ENCODE data around the gene NPAS3.

Gene NPAS3

DNA sequence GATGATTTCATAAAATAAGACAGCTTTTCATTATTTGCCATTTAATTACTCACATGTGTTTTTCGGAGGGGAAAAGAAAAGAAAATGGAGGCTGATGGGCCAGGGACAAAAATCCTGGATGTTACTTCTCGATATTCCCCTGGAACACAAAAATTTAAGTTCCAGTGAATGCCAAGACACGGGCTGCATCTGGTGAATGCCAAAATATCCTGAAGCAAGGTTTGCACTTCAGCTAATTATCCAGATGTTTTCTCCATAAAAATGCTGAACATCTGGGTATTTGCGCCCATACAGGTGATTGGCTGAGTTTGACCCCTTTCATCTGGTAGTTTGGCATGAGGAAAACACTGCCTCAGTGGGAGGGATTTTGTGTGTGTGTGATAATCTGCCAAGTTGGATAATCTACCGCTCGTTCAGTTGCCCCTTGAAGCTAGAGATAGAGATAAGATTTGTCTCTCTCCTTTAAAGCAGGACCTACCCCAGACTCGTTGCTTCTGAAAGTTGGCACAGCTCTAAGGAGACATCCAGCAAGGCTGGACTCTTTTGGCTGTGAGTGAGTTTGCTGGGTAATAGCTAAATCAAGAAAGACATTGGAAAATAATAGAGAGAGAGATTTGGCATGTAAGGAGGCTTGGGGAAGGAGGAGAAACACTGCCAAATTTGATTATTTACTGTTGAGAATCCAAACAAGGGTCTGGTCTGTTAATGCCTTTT lies 622.2 kb downstream of the NPAS3 start:
- no peak for DNase-seq (ENCODE audit: low read depth)

DNA sequence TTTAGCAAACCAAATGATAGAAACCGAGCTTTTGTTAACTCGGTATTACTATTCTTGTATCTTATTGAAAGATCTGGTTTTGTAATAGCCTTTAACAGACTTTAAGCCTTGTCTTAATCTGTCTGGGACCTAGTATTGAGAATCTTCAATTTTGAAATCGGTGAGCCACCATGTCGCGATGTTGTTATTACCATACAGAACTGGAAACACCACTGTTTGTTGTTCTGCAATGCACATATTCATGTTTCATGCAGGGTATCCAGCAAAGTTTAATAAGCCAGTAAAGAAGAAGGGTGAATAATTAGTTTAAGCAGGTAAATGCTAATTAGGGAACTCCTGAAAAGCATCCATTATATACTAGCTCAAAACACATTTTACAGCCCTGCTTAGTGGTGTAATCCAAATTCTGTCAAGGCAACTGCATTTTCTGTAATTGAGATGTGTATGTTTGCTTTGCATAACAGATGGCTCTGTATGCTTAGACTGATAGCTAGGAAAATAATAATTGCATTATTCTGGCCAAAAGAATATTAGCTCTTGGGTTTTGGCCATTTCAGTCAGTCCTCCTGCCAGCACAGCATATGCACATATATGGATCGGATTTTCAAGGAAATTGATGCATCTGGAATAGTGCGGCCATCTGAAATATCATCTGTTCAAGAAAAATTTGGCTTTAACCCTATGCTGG lies 623.0 kb downstream of the NPAS3 start:
- no peak for DNase-seq (ENCODE audit: low read depth)

DNA sequence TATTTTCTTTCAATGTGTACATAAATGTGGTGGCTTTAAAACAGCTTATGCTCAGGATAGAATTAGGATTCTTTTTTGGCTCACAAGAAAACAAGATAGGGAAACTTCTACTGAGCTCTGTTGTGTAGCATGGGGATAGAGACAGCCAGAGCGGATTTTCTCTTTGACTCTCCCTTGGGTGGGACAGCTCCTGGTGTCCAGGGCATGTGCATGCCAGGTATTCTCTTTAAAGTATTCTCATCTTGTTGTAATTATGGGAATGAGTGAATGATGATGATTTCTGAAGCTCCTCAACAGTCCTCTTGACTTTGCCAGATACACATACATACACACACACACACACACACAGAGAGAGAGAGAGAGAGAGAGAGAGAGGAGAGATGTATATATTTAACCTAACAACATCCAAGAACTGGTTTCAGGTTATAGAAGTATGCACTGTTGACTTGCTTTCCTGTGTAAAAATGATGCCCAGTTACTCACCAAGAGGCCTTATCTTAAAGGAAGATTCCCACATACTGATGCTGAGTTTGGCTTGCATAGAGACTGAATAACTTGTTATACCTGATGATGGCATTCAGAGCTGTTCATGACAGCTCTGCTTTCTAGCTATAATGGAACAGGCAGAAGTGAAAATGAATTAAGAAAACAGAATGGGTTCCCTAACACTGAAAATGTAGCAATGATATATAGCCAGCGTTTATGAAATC lies 624.7 kb downstream of the NPAS3 start:
- no peak for DNase-seq (ENCODE audit: low read depth)

DNA sequence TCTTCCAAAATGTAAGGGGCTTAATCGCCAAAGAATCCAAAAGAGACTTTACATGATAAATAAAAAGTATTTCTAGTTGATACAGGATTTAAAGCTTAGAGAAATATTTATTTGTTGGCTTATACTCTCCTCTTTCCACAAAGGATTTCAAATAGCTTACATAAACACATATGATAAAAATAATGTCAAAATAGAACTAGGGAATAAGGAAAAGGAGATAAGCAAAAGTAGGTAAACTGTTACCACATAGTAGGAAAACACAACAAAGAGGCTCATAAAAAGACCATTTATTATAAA lies 625.2 kb downstream of the NPAS3 start:
- no peak for DNase-seq (ENCODE audit: low read depth)

DNA sequence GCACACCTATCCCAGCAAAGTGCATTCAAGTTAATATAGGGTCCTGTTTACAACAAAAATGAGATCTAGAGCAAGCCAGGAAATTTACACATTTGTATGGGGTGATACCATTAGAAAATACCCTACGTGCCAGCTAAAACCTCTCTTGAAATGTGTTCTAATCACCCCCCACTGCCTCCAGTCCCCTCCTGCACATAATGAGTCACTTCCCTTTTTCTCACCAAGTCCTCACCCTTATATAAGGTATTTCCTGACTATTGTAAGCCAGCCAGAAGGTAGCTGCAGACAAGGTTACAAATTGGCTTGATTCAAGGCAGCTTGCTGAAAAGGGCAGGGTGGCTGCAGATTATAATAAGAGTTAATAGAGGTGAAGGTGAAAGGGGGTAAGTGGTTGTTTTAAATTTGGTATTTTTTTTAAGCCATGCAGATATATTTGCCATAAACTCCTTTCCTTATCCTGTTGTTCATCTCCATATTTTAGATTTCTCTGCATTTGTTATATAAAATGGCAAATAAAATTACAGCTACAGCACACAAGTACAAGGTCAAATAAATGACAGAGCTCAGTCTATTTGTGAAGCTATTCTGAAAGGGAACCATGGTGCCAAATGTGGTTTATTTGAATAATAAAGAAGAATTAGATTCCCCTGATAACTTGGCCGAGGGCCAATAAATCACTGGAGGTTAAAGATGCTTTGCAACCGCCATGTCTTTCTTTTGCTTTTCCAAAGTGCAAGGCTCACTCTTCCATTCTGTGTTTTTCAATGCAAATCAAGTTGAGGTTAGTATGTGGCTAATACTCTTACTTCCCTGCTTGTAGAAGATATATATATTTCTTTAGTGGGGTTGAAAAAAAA lies 626.3 kb downstream of the NPAS3 start:
- no peak for DNase-seq (ENCODE audit: low read depth)

DNA sequence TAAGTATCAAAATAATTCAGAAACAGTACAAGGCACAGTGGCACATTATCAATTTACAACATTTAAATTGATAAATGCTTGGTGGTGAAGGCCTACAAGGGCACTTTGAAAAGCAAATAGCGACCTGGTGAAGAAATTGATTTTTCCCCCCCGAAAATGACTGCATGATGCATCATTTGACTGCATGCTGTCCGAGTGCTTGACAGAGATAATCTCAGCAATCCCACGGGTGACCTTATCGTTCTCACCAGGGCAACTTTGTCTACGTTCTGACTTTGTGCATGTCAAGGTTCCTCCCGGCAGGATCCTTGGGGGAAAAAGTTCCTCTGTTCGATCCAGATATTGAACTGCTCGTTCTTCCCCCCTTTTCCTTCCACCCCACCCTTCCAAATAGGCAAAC lies 627.4 kb downstream of the NPAS3 start:
- no peak for DNase-seq (ENCODE audit: low read depth)

DNA sequence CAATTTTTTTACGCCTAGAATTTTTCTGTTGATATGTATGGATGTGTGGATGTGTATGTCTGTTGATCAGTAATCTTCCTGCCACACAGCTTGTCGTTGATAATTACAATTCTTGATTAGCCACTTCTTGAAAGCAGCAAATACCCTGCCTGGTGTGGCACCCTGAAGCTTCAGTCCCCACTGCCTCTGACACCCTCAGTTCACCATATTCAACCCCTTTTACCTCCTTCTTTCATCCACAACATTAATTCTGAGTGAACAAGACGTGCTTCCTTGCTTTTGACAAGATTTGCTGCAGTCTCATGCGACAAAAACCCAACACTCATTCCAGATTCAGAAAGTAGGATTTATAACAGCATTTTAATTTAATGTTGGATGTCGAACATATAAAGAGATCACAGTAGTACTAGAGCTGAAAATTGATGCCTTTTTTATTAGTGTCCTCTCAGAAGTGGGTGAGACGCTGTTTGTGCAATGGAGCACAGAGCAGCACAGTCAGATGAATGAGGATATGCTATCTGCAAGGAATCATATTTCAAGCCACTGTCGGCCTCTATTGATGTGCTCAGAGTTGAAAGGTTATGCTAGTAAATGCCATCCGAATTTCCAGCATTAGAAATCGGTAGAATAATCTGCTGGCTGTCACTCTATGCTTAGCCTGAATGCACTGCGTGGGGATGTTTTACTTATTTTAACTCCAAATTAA lies 628.5 kb downstream of the NPAS3 start:
- no peak for DNase-seq (ENCODE audit: low read depth)

DNA sequence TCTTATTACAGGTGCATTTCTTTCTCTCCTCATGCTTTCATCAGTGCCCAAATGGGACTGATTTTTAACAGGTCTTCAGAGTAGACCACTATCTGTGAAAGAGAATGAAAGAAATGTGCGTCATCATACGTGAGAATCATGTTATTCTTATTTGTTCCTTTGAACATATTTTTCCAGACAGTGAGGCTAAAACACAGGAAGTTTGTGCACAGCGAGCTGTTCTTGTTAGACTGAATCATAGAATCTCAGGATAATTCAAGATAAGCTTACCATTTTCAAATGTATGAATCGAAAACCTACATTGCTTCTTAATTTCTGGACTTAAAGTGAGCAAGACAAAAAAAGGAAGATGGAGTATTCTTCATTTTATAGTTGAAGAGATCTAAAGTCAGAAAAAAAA lies 629.1 kb downstream of the NPAS3 start:
- DNase-seq (ENCODE audit: low read depth), result no peak

DNA sequence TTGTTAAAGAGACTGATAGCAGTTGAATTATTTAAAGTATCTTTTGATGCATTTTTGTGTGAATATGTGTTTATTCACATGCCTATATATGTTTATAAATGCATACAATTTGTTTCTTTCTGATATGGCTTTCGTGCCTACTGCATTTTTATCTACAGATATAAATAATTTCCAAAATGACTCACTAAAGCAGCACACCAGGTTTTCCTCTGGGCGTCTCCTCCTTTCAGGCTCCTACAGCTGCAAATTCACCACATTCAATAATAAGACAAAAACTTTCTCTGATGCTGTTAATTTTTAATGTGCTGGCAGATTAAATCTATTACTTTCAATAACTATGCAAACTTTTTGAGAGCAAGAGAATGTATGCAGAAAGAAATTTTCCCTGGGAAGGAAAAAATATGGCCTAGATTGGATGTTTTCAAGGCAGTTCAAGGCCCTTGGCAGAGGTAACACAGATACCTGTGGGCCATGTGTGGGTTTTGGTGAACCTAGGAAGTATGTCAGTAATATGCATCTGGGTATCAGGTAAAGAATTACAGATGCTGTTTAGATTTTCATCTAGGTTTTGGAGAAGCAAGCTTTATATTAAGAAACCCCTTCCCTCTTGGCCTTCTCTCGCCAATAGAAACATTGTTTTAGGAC lies 630.4 kb downstream of the NPAS3 start:
- DNase-seq (ENCODE audit: low read depth), result no peak

DNA sequence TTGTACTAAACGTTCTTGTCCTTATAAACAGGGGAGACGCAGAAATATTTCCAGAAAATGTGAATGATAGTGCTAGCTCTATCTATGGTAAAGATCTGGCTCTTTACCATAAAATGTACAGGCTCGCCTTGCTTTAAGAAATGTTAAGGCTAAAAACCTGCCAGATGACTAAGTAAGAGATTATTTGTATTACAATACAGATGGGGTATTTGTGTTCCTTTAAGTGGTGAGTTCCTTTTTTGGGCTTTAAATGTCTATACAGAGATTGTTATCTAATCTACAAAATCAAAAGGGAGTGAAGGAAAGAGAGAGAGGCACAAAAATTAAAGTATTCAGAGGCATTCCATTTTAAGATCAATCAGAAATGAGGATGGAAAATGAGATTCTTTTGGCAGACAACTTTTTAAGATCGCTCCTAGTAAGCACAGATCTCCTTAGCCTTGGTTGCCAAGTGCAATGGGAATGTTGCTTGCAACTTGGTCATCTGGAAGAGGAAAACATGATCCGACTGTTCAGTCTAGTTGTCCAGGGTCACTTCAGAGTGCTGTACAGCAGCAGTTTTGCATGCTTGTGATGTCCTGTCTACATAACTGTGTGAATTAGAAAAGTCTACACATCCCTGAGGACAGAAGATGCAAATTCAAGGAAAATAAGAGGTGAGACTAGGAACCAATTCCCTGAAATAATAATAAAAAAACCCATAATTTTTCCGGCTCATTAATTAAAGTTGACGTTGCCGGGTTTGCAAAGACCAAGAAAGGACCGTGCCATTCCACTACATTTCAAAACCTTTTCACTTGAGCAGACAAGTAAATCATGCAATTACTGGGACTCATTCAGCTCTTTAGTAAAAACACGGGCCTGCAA lies 631.4 kb downstream of the NPAS3 start:
- DNase-seq (ENCODE audit: low read depth), result no peak

DNA sequence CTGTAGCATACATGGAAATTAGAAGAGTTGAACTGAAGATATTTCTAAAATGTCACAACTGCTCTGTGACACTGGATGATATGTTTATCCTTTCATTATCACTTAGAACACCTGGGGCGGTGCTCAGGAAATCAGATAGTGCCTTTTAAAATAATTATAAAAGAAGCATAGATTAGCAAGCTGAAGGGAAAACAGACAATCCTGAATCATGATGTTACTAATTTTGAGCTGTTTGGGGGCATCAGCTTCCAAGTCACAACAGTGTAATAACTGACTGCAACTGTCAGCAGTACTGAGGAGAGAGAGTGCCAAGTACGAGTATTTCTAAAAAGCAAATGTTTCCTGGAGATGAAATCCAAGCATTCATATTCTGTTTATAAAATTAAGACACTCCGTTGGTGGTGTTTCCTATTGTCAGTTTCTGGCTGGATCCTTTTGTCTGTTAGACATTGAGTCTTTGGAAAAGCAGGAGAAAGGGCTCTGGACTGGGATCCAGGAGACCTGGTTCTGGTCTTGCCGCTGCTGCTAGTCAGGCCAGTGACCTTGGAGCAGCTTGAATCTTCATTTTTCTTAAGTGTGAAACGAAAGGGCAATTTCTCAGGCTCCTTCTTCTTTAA lies 632.1 kb downstream of the NPAS3 start:
- DNase-seq (ENCODE audit: low read depth), result no peak

DNA sequence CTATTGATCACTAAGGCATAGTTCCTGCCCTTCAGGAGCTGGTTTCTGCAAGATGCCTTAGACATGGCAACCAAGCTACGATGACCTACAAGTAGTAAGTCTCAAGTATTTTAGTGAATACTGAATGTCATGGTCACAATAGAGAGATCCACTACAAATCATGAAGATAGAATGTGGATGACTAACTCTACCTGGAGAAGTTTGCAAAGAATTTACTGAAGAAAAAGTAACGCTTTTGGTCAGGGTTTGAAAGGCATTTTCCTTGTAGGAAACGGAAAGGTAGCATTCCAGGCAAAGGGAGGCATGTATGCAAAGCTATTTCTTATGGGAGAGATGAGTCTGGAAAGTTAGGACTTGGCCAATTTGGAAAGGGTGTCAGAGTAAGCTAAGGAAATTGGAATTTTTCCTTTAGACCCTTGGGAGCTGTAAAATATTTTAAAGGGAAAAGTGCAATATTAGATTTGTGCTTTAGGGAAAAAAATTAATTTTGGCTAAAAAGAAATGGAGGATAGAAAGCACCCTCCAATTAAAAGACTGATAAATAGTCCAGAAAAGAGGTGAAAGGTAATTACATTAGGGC lies 634.7 kb downstream of the NPAS3 start:
- DNase-seq (ENCODE audit: low read depth), result no peak

DNA sequence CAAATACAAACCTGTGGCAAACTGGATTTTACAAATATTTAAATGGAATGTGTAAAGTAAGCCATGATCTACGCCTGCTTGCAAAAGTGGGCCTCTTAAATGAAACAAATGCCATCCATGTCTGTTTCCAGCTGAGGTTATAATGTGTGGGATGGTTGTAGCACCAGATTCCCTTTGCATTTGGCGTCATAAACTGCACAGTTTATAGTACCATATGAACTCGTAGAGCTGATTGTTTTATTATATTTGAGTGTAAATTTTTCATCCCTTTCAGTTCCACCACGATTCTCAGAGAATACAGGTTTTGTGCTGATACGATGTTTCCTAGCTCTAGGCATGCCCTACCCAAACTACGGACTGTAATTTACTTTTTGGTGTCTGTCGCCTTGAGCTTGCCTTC lies 637.3 kb downstream of the NPAS3 start:
- no peak for DNase-seq (ENCODE audit: low read depth)

DNA sequence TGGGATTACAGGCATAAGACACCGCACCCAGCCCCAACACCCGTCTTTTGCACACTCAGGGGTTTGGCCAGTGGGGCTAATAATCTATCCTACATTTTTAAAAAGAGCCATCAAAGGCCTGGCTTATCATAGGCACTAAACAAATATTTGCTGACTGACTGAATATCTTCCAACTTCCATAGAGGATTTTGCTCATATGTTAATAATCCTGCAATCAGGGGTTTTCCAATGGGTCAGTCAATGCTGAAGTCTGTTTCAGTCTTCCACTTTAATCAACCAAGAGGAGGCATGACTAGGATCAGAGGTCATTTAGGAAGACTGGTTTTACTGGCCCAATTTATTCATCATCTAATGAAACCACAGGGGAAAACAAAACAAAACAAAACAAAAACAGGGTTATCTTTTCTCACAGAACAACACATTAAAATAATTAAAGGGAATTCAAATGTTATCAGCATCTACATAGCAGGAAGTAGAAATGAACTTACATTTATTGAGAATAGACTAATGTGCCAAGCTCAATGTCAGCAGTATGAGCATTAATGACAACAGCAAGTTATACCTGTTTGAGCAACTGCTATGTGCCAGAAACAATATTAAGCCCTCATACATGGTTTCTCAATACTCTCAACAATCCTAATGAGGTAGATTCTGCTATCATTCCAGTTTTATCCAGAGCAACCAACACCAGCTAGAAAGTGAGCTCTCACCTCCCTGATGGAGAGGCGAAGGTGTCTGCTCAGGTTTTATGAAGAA lies 640.0 kb downstream of the NPAS3 start:
- DNase-seq (ENCODE audit: low read depth), result no peak

DNA sequence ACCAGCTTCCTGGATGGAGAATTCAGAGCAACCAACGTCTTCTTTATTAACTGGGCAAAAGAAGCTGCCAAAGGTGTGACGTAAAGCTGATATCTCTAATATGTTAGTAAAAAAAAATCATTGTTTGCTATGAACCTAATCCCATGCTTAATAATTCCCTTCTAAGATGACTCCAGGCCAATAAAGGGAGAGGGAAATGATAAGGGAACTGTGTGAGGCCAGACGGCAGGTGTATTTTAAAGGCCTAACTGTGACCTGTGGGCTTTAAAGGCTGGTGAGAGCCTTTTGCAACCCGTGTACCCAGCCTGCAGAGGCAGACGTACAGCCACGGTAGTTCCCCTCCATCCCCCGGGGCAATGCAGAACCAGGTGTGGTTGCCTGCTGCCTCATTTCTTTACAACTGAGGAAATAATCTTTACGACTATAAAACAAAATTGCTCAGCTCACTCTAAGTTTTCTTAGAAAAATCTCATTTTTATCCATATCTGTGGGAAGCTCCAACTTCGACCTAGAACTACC lies 641.6 kb downstream of the NPAS3 start:
- DNase-seq (ENCODE audit: low read depth), result no peak

DNA sequence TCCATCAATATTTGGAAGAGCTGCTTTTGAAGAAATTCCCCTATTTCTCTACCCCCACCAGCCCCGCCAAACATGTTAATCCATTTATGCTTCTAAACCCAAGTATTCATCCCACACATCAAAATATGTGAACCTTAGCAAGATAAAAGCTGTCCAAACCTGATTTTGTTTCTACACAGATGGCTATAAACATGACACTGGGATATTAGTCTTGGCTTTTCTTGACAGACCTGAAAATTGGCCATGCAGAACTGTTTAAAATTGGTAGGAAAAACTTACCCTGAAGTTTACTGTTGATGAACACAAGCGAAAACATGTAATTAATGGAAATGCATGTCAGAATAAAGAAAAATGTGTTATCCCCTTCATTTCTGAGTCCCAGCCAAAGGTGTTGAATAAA lies 642.2 kb downstream of the NPAS3 start:
- DNase-seq (ENCODE audit: low read depth), result no peak

DNA sequence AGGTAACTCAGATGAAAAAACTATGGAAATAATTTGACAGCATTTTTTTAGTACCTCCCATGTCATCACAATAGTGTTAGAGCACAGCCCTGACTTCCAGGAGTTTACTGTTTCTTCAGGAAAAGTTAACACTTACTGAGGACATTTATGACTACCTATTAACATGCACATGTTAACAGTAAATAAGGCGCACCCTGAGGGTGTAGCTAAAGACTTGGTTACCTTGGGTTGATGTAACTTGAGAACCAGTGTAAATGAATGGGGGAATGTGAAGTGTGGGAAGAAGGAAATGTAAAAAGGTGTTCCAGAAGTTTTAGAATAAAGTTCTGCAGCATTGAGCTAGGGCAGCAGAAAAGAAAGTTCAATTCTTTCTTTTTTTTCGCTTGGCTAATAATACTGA lies 646.0 kb downstream of the NPAS3 start:
- DNase-seq (ENCODE audit: low read depth), result no peak

DNA sequence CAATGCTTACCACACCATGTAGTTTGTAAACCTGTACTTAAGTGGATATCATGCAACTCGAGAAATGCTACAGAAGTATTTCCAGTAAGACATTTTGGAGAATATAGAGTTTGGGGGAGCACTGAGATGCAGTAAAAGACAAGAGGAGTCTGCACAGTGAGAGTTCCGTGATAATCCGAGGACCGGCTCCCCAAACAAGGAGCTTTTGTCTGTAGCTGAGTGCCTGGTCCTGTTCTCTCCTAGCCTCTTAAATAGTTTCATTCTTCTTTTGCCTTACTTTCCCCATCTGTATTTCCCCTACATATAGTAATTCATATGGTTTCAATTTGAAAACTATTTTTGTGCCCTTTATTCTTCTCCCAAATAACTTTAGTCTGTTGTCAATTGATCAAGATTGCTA lies 648.1 kb downstream of the NPAS3 start:
- no peak for DNase-seq (ENCODE audit: low read depth)

DNA sequence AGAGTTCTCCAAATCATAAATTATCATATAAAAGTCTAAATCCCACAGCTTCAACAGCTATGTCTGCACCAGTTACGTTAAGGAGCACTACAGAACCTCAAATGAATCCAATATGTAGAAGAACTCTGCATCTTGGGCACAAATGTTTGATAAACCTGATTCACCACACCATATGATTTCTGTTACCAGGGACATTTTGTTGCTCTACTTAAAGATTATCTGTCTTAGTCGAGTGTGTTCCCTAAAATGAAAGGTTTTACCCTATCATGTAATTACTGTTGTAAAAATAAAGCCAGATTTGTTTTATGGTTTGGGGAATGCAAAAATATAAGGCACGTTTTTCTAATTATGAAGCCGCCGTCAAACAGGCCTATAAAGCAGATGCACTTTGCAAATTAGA lies 649.1 kb downstream of the NPAS3 start:
- no peak for DNase-seq (ENCODE audit: low read depth)
